ENCODE measurements around the gene TSPAN18. TPM values are rescaled to one million over a fixed set of nuclear protein-coding genes. Genes with fewer than 3 reads are reported as not detected.

The TSPAN18 gene
- total and polyA plus RNA-seq, 2 experiments from 2014 or later: 9.5 to 21.5 TPM

GRCh38 chr11:44733877-44734276 is 7.1 kb downstream of the TSPAN18 start:
- peaks cover under 1% of the 10 kb centered on the region for H3K27me3 ChIP-seq
- no peaks in the 10 kb centered on the region for H3K9me2 ChIP-seq (replicated peaks; ENCODE audit: insufficient read depth)
- no peak overlapping the region for H2AFZ ChIP-seq
- peaks cover 10% of the 10 kb centered on the region for H3K4me1 ChIP-seq (ENCODE audit: insufficient read depth)
- no peak for DNase-seq (ENCODE audit: low spot score)
- TF ChIP-seq EZH2 (IDR thresholded peaks at IDR 0.05; ENCODE audit: borderline replicate concordance) (no peak), EZH2phosphoT487 (IDR thresholded peaks at IDR 0.05; ENCODE audit: low read depth, severe bottlenecking, unreplicated experiment) (no peak), CTCF (IDR thresholded peaks at IDR 0.05; ENCODE audit: poor library complexity) (no peak)
- H3K27ac ChIP-seq: no peak overlapping the region
- H3K9me3 ChIP-seq (ENCODE audit: low read depth): no peaks in the 10 kb centered on the region
- H3K36me3 ChIP-seq (replicated peaks; ENCODE audit: insufficient read depth, low read depth): no peaks in the 10 kb centered on the region
- H3K4me3 ChIP-seq: no peak overlapping the region
- 100% methylated on average over 2 of the region's 2 CpGs for WGBS (ENCODE audit: low lambda C conversion rate, missing lambda C conversion rate)
- H3K4me2 ChIP-seq: no peak overlapping the region
- H4K20me1 ChIP-seq (ENCODE audit: insufficient read depth, poor library complexity, severe bottlenecking): peaks cover 5% of the 10 kb centered on the region
- H3K79me2 ChIP-seq: peaks cover 53% of the 10 kb centered on the region

GRCh38 chr11:44734843-44735381 is 8.2 kb downstream of the TSPAN18 start:
- Histone ChIP-seq H3K9me2 (replicated peaks; ENCODE audit: insufficient read depth) (no peaks in the 10 kb centered on the region), H3K4me2 (no peak overlapping the region), H3K79me2 (peaks cover 47% of the 10 kb centered on the region), H3K27ac (no peak overlapping the region), H4K20me1 (ENCODE audit: insufficient read depth, poor library complexity, severe bottlenecking) (peaks cover 5% of the 10 kb centered on the region), H3K4me3 (no peak overlapping the region), H2AFZ (no peak overlapping the region), H3K4me1 (ENCODE audit: insufficient read depth) (peaks cover 6% of the 10 kb centered on the region), H3K27me3 (no peaks in the 10 kb centered on the region), H3K9me3 (ENCODE audit: low read depth) (no peaks in the 10 kb centered on the region), H3K36me3 (replicated peaks; ENCODE audit: insufficient read depth, low read depth) (no peaks in the 10 kb centered on the region)
- whole genome bisulfite sequencing (ENCODE audit: low lambda C conversion rate, missing lambda C conversion rate): 90% methylated on average over 7 of the region's 7 CpGs
- DNase-seq (ENCODE audit: low spot score): no peak
- no peak for TF ChIP-seq CTCF (IDR thresholded peaks at IDR 0.05; ENCODE audit: poor library complexity)
- TF ChIP-seq EZH2phosphoT487 (IDR thresholded peaks at IDR 0.05; ENCODE audit: low read depth, severe bottlenecking, unreplicated experiment): no peak
- TF ChIP-seq EZH2 (IDR thresholded peaks at IDR 0.05; ENCODE audit: borderline replicate concordance): no peak

- no peak for DNase-seq (ENCODE audit: low spot score)
- Histone ChIP-seq H3K27ac (no peak overlapping the region), H3K36me3 (replicated peaks; ENCODE audit: insufficient read depth, low read depth) (no peaks in the 10 kb centered on the region), H3K4me3 (no peak overlapping the region), H4K20me1 (ENCODE audit: insufficient read depth, poor library complexity, severe bottlenecking) (peaks cover 5% of the 10 kb centered on the region), H3K79me2 (peaks cover 49% of the 10 kb centered on the region), H3K9me2 (replicated peaks; ENCODE audit: insufficient read depth) (no peaks in the 10 kb centered on the region), H3K9me3 (ENCODE audit: low read depth) (no peaks in the 10 kb centered on the region), H3K27me3 (no peaks in the 10 kb centered on the region), H3K4me2 (no peak overlapping the region), H2AFZ (no peak overlapping the region), H3K4me1 (ENCODE audit: insufficient read depth) (peaks cover 4% of the 10 kb centered on the region)
- TF ChIP-seq EZH2 (IDR thresholded peaks at IDR 0.05; ENCODE audit: borderline replicate concordance) (no peak), CTCF (IDR thresholded peaks at IDR 0.05; ENCODE audit: poor library complexity) (no peak)
- 80% methylated on average over 2 of the region's 2 CpGs for WGBS (ENCODE audit: low lambda C conversion rate, missing lambda C conversion rate)
These were observed 10.0 kb downstream of the TSPAN18 start for GRCh38 chr11:44736791-44737190.
